B cell (primary cell): ENCODE measurements around the gene CYTH3.

Experiments
- EZH2 ChIP-seq: IDR thresholded peaks from 2 replicates; pipeline ENCODE4 v1.6.1; 2012; ENCODE audit warnings: borderline replicate concordance, low read depth, mild to moderate bottlenecking, moderate library complexity, low read length; ENCODE audit not compliant: insufficient read depth, poor library complexity, severe bottlenecking
- TF ChIP-seq, protein P1 (sequence below): fragments of 200-600 bp; IDR thresholded peaks from one replicate; pipeline ENCODE4 v1.8.0; 2022; ENCODE audit warnings: antibody characterized with exemption, mild to moderate bottlenecking

DNA sequence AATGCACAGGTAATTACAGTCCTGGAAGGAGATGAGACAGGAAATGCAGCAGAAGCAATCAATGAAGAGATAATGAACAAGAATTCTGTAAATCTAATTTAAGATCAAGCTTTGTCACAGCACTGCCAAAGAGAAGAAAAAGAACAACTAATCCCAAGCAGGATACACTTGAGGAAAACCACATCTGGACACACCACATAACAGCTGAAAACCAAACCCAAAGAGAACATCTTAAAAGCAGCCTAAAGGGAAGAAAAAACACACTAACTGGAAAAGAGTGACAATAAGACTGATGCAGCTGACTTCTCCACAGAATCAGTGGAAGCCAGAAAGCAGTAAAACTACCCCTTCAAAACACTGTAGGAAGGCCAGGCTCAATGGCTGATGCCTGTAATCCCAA is 10.2 kb downstream of the CYTH3 start:
- TF ChIP-seq, protein P1, sequence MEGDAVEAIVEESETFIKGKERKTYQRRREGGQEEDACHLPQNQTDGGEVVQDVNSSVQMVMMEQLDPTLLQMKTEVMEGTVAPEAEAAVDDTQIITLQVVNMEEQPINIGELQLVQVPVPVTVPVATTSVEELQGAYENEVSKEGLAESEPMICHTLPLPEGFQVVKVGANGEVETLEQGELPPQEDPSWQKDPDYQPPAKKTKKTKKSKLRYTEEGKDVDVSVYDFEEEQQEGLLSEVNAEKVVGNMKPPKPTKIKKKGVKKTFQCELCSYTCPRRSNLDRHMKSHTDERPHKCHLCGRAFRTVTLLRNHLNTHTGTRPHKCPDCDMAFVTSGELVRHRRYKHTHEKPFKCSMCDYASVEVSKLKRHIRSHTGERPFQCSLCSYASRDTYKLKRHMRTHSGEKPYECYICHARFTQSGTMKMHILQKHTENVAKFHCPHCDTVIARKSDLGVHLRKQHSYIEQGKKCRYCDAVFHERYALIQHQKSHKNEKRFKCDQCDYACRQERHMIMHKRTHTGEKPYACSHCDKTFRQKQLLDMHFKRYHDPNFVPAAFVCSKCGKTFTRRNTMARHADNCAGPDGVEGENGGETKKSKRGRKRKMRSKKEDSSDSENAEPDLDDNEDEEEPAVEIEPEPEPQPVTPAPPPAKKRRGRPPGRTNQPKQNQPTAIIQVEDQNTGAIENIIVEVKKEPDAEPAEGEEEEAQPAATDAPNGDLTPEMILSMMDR: no peak
- no peak for TF ChIP-seq EZH2
